A673 (cell line): Measurements from ENCODE around the gene KDM4B.

Experiments
- CTCF ChIP-seq: fragments of 300-800, 200-600 bp; sonication (generic); conservative IDR thresholded peaks from 2 replicates; pipeline ENCODE4 v1.5.1; 2017; ENCODE audit warnings: low read depth, mild to moderate bottlenecking, antibody characterized with exemption, low read length, moderate library complexity, mixed read lengths
- EZH2 ChIP-seq: fragments of 200-600 bp; sonication (generic); IDR thresholded peaks from 2 replicates; pipeline ENCODE4 v1.6.1; 2017; ENCODE audit warnings: borderline replicate concordance, low read depth, mild to moderate bottlenecking, mixed read lengths, antibody characterized with exemption, low read length; ENCODE audit not compliant: poor library complexity, severe bottlenecking

- TF ChIP-seq EZH2 (no peak), CTCF (no peak)
Measured at GRCh38 chr19:5186293-5187050, 217.6 kb downstream of the KDM4B start.
